Liver (tissue), 9 donors: ENCODE results near the gene SEC23IP. TPM values are rescaled to one million over a fixed set of nuclear protein-coding genes. Genes with fewer than 3 reads are reported as not detected.

ENCODE experiments used
- DNase-seq: peaks from one replicate; pipeline ENCODE4 v3.0.0-alpha.2; 2017; ENCODE audit warnings: low spot score
- H3K27ac ChIP-seq, 2 donors: one replicate each; pipeline ENCODE4 v1.7.0; 2013; ENCODE audit warnings: inconsistent platforms in 2 of 2, low read length in 2 of 2, control low read depth in 1 of 2, low read depth in 1 of 2, mild to moderate bottlenecking in 1 of 2
- H3K27me3 ChIP-seq, 4 donors: one replicate each; pipeline versions ENCODE4 v1.6.1 to v1.7.0; 2013; ENCODE audit warnings: low read length in 3 of 4, inconsistent platforms in 1 of 4, mild to moderate bottlenecking in 1 of 4, moderate library complexity in 1 of 4; ENCODE audit not compliant: control insufficient read depth in 4 of 4, insufficient read depth in 4 of 4
- H3K36me3 ChIP-seq, 4 donors: one replicate each; pipeline versions ENCODE4 v1.6.1 to v1.7.0; 2013; ENCODE audit warnings: low read length in 3 of 4, mild to moderate bottlenecking in 3 of 4, low read depth in 1 of 4, moderate library complexity in 1 of 4; ENCODE audit not compliant: control insufficient read depth in 4 of 4, insufficient read depth in 3 of 4
- H3K4me1 ChIP-seq, 4 donors: one replicate each; pipeline versions ENCODE4 v1.6.1 to v1.7.0; 2013; ENCODE audit warnings: low read length in 3 of 4, mild to moderate bottlenecking in 3 of 4, moderate library complexity in 1 of 4; ENCODE audit not compliant: control insufficient read depth in 4 of 4, insufficient read depth in 4 of 4
- H3K4me3 ChIP-seq, 3 donors: one replicate each; pipeline versions ENCODE4 v1.6.1 to v1.7.0; 2013; ENCODE audit warnings: low read length in 3 of 3, control low read depth in 1 of 3, low read depth in 1 of 3, mild to moderate bottlenecking in 1 of 3
- H3K9ac ChIP-seq, 2 donors: one replicate each; pipeline ENCODE4 v1.7.0; 2013; ENCODE audit warnings: low read length in 2 of 2, mild to moderate bottlenecking in 2 of 2, moderate library complexity in 2 of 2, control low read depth in 1 of 2, low read depth in 1 of 2
- H3K9me3 ChIP-seq, 4 donors: one replicate each; pipeline versions ENCODE4 v1.6.1 to v1.7.0; 2013; ENCODE audit warnings: low read length in 3 of 4; ENCODE audit not compliant: control insufficient read depth in 4 of 4
- ATF3 ChIP-seq: IDR thresholded peaks from 2 replicates; pipeline ENCODE4 v1.6.1; 2016; ENCODE audit warnings: antibody characterized with exemption
- CTCF ChIP-seq: fragments of 150-350 bp; IDR thresholded peaks from 2 replicates; pipeline ENCODE4 v1.5.1; 2017; ENCODE audit warnings: improper control_type of control experiment, low read depth, low read length; ENCODE audit not compliant: missing input control
- EGR1 ChIP-seq, 2 donors: IDR thresholded peaks; 2 replicates each; pipeline ENCODE4 v1.6.1; 2016 to 2018; ENCODE audit warnings: antibody characterized with exemption in 2 of 2, low read depth in 2 of 2
- FOXA1 ChIP-seq: IDR thresholded peaks from 2 replicates; pipeline ENCODE4 v1.6.1; 2016; ENCODE audit warnings: antibody characterized with exemption
- FOXA2 ChIP-seq: IDR thresholded peaks from 2 replicates; pipeline ENCODE4 v1.6.1; 2016; ENCODE audit warnings: antibody characterized with exemption
- GABPA ChIP-seq, 2 donors: IDR thresholded peaks in 1 of 2; conservative IDR thresholded peaks in 1 of 2; 2 replicates each; pipeline ENCODE4 v1.6.1; 2016; ENCODE audit warnings: antibody characterized with exemption in 2 of 2, mild to moderate bottlenecking in 1 of 2, moderate library complexity in 1 of 2
- HNF4A ChIP-seq, 2 donors: conservative IDR thresholded peaks; 2 replicates each; pipeline ENCODE4 v1.6.1; 2016; ENCODE audit warnings: antibody characterized with exemption in 2 of 2, mild to moderate bottlenecking in 2 of 2
- HNF4G ChIP-seq: IDR thresholded peaks from 2 replicates; pipeline ENCODE4 v1.6.1; 2016; ENCODE audit warnings: antibody characterized with exemption
- JUND ChIP-seq, 2 donors: IDR thresholded peaks; 2 replicates each; pipeline ENCODE4 v1.6.1; 2016; ENCODE audit warnings: antibody characterized with exemption in 2 of 2
- MAX ChIP-seq: IDR thresholded peaks from 2 replicates; pipeline ENCODE4 v1.6.1; 2016; ENCODE audit warnings: antibody characterized with exemption
- NR2F2 ChIP-seq: IDR thresholded peaks from 2 replicates; pipeline ENCODE4 v1.6.1; 2016; ENCODE audit warnings: antibody characterized with exemption
- REST ChIP-seq: IDR thresholded peaks from 2 replicates; pipeline ENCODE4 v1.6.1; 2016; ENCODE audit warnings: antibody characterized with exemption, mild to moderate bottlenecking
- RXRA ChIP-seq, 2 donors: IDR thresholded peaks; 2 replicates each; pipeline ENCODE4 v1.6.1; 2017 to 2018; ENCODE audit warnings: antibody characterized with exemption in 2 of 2, mild to moderate bottlenecking in 1 of 2
- SP1 ChIP-seq: IDR thresholded peaks from 2 replicates; pipeline ENCODE4 v1.6.1; 2018; ENCODE audit warnings: antibody characterized with exemption, mild to moderate bottlenecking
- TAF1 ChIP-seq: conservative IDR thresholded peaks from 2 replicates; pipeline ENCODE4 v1.6.1; 2016; ENCODE audit warnings: antibody characterized with exemption, mild to moderate bottlenecking
- YY1 ChIP-seq: IDR thresholded peaks from 2 replicates; pipeline ENCODE4 v1.6.1; 2016; ENCODE audit warnings: antibody characterized with exemption, mild to moderate bottlenecking
- WGBS: extraction: QIAGEN DNeasy Blood & Tissue Kit; methylation state at CpG from one replicate; pipeline ENCODE4 v1.1.7; 2013; 5-methylcytosine and 5-hydroxymethylcytosine counted together
- polyA plus RNA-seq, 2 donors: library from polyadenylated mRNA; stranded (reverse) in 1 of 2; unstranded in 1 of 2; fragments of 200-250 nt in 1 of 2; fragments of >200 nt in 1 of 2; fragmentation: Nextera tagmentation in 1 of 2; extraction: Ambion mirVana in 1 of 2; gene quantifications; one replicate each; pipeline versions ENCODE4 v1.2.1 to v1.2.3, GENCODE V29; 2013 to 2015
- total RNA-seq, 2 donors: library from RNA; depleted of rRNA; stranded (reverse); fragments of >200 nt; gene quantifications; one replicate each; pipeline ENCODE4 v1.2.3, GENCODE V29; 2014
- donor health status: healthy.
- donor health status: healthy.
- donor health status: healthy.
- donor health status: healthy.
- donor health status: healthy.

SEC23IP gene
- total and polyA plus RNA-seq, 4 donors = 10.1 to 16.0 (median 12.6) TPM

GRCh38 chr10:119931871-119932270 is 39.3 kb downstream of the SEC23IP start:
- Histone ChIP-seq H3K9me3 (no peaks in the 10 kb centered on the region), H3K4me3 (no peak overlapping the region), H3K27me3 (no peaks in the 10 kb centered on the region), H3K9ac (no peak overlapping the region), H3K36me3 (peaks cover 9 to 73% (median 58%) of the 10 kb centered on the region in 4 donors), H3K4me1 (no peaks in the 10 kb centered on the region), H3K27ac (no peak overlapping the region)
- DNase-seq = no peak
- WGBS = 79% methylated on average over 4 of the region's 4 CpGs
- no peak for TF ChIP-seq FOXA1
- no peak for TF ChIP-seq SP1
- TF ChIP-seq GABPA (IDR thresholded peaks at IDR 0.05 in 1 of 2, conservative IDR thresholded peaks at IDR 0.05 in 1 of 2) = no peak
- no peak for TF ChIP-seq JUND (IDR thresholded peaks at IDR 0.05)
- TF ChIP-seq MAX = no peak

- 93% methylated on average over 4 of the region's 4 CpGs for WGBS
- Histone ChIP-seq H3K9me3 (no peaks in the 10 kb centered on the region), H3K4me1 (no peaks in the 10 kb centered on the region), H3K9ac (no peak overlapping the region), H3K27me3 (no peaks in the 10 kb centered on the region), H3K27ac (no peak overlapping the region), H3K4me3 (no peak overlapping the region), H3K36me3 (peaks cover 9 to 65% (median 51%) of the 10 kb centered on the region in 4 donors)
- DNase-seq = no peak
- TF ChIP-seq HNF4A (conservative IDR thresholded peaks at IDR 0.05) (no peak), MAX (no peak), RXRA (IDR thresholded peaks at IDR 0.05) (no peak), TAF1 (no peak), FOXA1 (no peak), ATF3 (no peak)
Measured at GRCh38 chr10:119932631-119933030, 40.1 kb downstream of the SEC23IP start.

- Histone ChIP-seq H3K36me3 (peaks cover 9 to 62% (median 49%) of the 10 kb centered on the region in 4 donors), H3K27me3 (no peaks in the 10 kb centered on the region), H3K9me3 (no peaks in the 10 kb centered on the region), H3K9ac (no peak overlapping the region), H3K4me1 (no peaks in the 10 kb centered on the region), H3K4me3 (no peak overlapping the region), H3K27ac (no peak overlapping the region)
- 75% methylated on average over 3 of the region's 3 CpGs for WGBS
- TF ChIP-seq MAX (no peak), JUND (IDR thresholded peaks at IDR 0.05) (no peak), TAF1 (no peak), HNF4G (no peak), FOXA2 (no peak), ATF3 (no peak), NR2F2 (no peak), YY1 (no peak), GABPA (IDR thresholded peaks at IDR 0.05 in 1 of 2, conservative IDR thresholded peaks at IDR 0.05 in 1 of 2) (no peak), CTCF (no peak), EGR1 (IDR thresholded peaks at IDR 0.05; ENCODE audit: low read depth in 2 of 2) (no peak), REST (no peak)
- no peak for DNase-seq
Measured at GRCh38 chr10:119933179-119933578, 40.6 kb downstream of the SEC23IP start.
